Stimulated activated naive B cell treated with anti-CD40 and anti-IgM and Interleukin-4, amounts not matched to agents 10 μg/mL and 1 μg/mL and 100 μg/mL, for 72 hours (primary cell): ENCODE data around the gene KDM4C.
"Not testable (repeated sequence)": the region's sequence is repeated elsewhere in the genome, so short reads cannot be mapped to it uniquely, and the experiment has no call there.

Experiments used
- ATAC-seq, 2 donors: fragments of 150-1000 bp; cut with Tn5 transposase; replicated peaks; 2 replicates each; pipeline ENCODE4 v1.10.0; 2021; ENCODE audit warnings: moderate library complexity in 1 of 2
- DNase-seq: peaks from one replicate; pipeline ENCODE4 v3.0.0; 2021
- H3K27ac Mint-ChIP-seq: one replicate; pipeline ENCODE4 v1.8.0; 2022; ENCODE audit warnings: mild to moderate bottlenecking, mixed read lengths
- H3K27me3 Mint-ChIP-seq, 2 donors: one replicate each; pipeline ENCODE4 v1.8.0; 2022; ENCODE audit warnings: mixed read lengths in 2 of 2
- H3K36me3 Mint-ChIP-seq, 2 donors: one replicate each; pipeline ENCODE4 v1.8.0; 2022; ENCODE audit warnings: mixed read lengths in 2 of 2, mild to moderate bottlenecking in 1 of 2
- H3K4me1 Mint-ChIP-seq, 2 donors: one replicate each; pipeline ENCODE4 v1.8.0; 2022; ENCODE audit warnings: mixed read lengths in 2 of 2, mild to moderate bottlenecking in 1 of 2
- H3K4me3 Mint-ChIP-seq, 2 donors: one replicate each; pipeline ENCODE4 v1.8.0; 2022; ENCODE audit warnings: mild to moderate bottlenecking in 2 of 2, mixed read lengths in 2 of 2, moderate library complexity in 1 of 2
- H3K9me3 Mint-ChIP-seq, 2 donors: one replicate each; pipeline ENCODE4 v1.8.0; 2022; ENCODE audit warnings: mixed read lengths in 2 of 2, mild to moderate bottlenecking in 1 of 2

KDM4C gene

GRCh38 chr9:7177383-7177782 is 419.6 kb downstream of the KDM4C start:
- peaks cover 0 to under 1% of the 10 kb centered on the region in 2 donors for H3K9me3 Mint-ChIP-seq
- peaks cover 38 to 70% of the 10 kb centered on the region in 2 donors for H3K36me3 Mint-ChIP-seq
- DNase-seq (no peak), ATAC-seq (no peak)
- H3K27me3 Mint-ChIP-seq, result no peaks in the 10 kb centered on the region
- H3K27ac Mint-ChIP-seq, result no peak overlapping the region
- peaks cover 10 to 18% of the 10 kb centered on the region in 2 donors for H3K4me1 Mint-ChIP-seq
- H3K4me3 Mint-ChIP-seq, result no peak overlapping the region

- Mint-ChIP-seq H3K36me3 (peaks cover 37 to 71% of the 10 kb centered on the region in 2 donors), H3K27ac (no peak overlapping the region), H3K9me3 (peaks cover 3 to 4% of the 10 kb centered on the region in 2 donors), H3K27me3 (no peaks in the 10 kb centered on the region), H3K4me3 (no peak overlapping the region), H3K4me1 (peaks cover 8 to 18% of the 10 kb centered on the region in 2 donors)
- DNase-seq, result no peak
- ATAC-seq, result peak; percentile 64 to 73
These were observed 421.0 kb downstream of the KDM4C start for GRCh38 chr9:7178729-7179128.

GRCh38 chr9:7180247-7180646 is 422.5 kb downstream of the KDM4C start:
- no peaks in the 10 kb centered on the region for H3K27me3 Mint-ChIP-seq
- no peak overlapping the region for H3K4me3 Mint-ChIP-seq
- peaks cover 34 to 71% of the 10 kb centered on the region in 2 donors for H3K36me3 Mint-ChIP-seq
- no peak overlapping the region for H3K27ac Mint-ChIP-seq
- H3K4me1 Mint-ChIP-seq, result peaks cover 8 to 18% of the 10 kb centered on the region in 2 donors
- H3K9me3 Mint-ChIP-seq, result peaks cover 3 to 4% of the 10 kb centered on the region in 2 donors
- DNase-seq (no peak), ATAC-seq (no peak)

GRCh38 chr9:7183139-7183538 is 425.4 kb downstream of the KDM4C start:
- not testable (repeated sequence) for ATAC-seq, H3K27ac Mint-ChIP-seq, H3K27me3 Mint-ChIP-seq, DNase-seq, H3K4me3 Mint-ChIP-seq
- Mint-ChIP-seq H3K9me3 (peaks cover 14 to 16% of the 10 kb centered on the region in 2 donors), H3K36me3 (peaks cover 49 to 85% of the 10 kb centered on the region in 2 donors), H3K4me1 (peaks cover 5 to 11% of the 10 kb centered on the region in 2 donors)

- ATAC-seq, result no peak
These were observed 427.8 kb downstream of the KDM4C start for GRCh38 chr9:7185612-7186011.

GRCh38 chr9:7186175-7186574 is 428.4 kb downstream of the KDM4C start:
- Mint-ChIP-seq H3K9me3 (peaks cover 18 to 25% of the 10 kb centered on the region in 2 donors), H3K36me3 (peaks cover 40 to 78% of the 10 kb centered on the region in 2 donors), H3K4me1 (no peaks in the 10 kb centered on the region), H3K4me3 (no peak overlapping the region), H3K27ac (no peak overlapping the region), H3K27me3 (no peaks in the 10 kb centered on the region)
- DNase-seq (no peak), ATAC-seq (no peak)

More at GRCh38 chr9:7185612-7186011, 427.8 kb downstream of the KDM4C start:
- H3K4me1 Mint-ChIP-seq, result no peaks in the 10 kb centered on the region
- H3K27me3 Mint-ChIP-seq, result no peaks in the 10 kb centered on the region
- peaks cover 16 to 20% of the 10 kb centered on the region in 2 donors for H3K9me3 Mint-ChIP-seq
- peaks cover 38 to 74% of the 10 kb centered on the region in 2 donors for H3K36me3 Mint-ChIP-seq
- no peak overlapping the region for H3K27ac Mint-ChIP-seq
- H3K4me3 Mint-ChIP-seq, result no peak overlapping the region
- no peak for DNase-seq

GRCh38 chr9:7192266-7192665 is 434.5 kb downstream of the KDM4C start:
- no peak for ATAC-seq
- Mint-ChIP-seq H3K27me3 (no peaks in the 10 kb centered on the region), H3K4me1 (no peaks in the 10 kb centered on the region), H3K9me3 (peaks cover 7 to 9% of the 10 kb centered on the region in 2 donors), H3K36me3 (peaks cover 12 to 30% of the 10 kb centered on the region in 2 donors), H3K4me3 (no peak overlapping the region), H3K27ac (no peak overlapping the region)
- no peak for DNase-seq

- no peak for DNase-seq
- Mint-ChIP-seq H3K4me1 (no peaks in the 10 kb centered on the region), H3K36me3 (peaks cover 7 to 10% of the 10 kb centered on the region in 2 donors), H3K9me3 (peaks cover 2 to 5% of the 10 kb centered on the region in 2 donors), H3K4me3 (no peak overlapping the region), H3K27ac (no peak overlapping the region), H3K27me3 (no peaks in the 10 kb centered on the region)
- ATAC-seq, result no peak
These were observed 437.8 kb downstream of the KDM4C start for GRCh38 chr9:7195526-7195925.

- no peak overlapping the region for H3K4me3 Mint-ChIP-seq
- H3K36me3 Mint-ChIP-seq, result peaks cover 4 to 5% of the 10 kb centered on the region in 2 donors
- H3K27me3 Mint-ChIP-seq, result no peaks in the 10 kb centered on the region
- no peaks in the 10 kb centered on the region for H3K4me1 Mint-ChIP-seq
- ATAC-seq (peak in 1 of 2 donors; percentile 14), DNase-seq (no peak)
- H3K27ac Mint-ChIP-seq, result no peak overlapping the region
- H3K9me3 Mint-ChIP-seq, result no peaks in the 10 kb centered on the region
These were observed 438.7 kb downstream of the KDM4C start for GRCh38 chr9:7196467-7196866.

GRCh38 chr9:7201196-7201595 is 443.4 kb downstream of the KDM4C start:
- H3K27ac Mint-ChIP-seq, result no peak overlapping the region
- peaks cover 0 to 4% of the 10 kb centered on the region in 2 donors for H3K36me3 Mint-ChIP-seq
- H3K4me1 Mint-ChIP-seq, result no peaks in the 10 kb centered on the region
- no peaks in the 10 kb centered on the region for H3K9me3 Mint-ChIP-seq
- H3K4me3 Mint-ChIP-seq, result no peak overlapping the region
- DNase-seq (no peak), ATAC-seq (no peak)
- no peaks in the 10 kb centered on the region for H3K27me3 Mint-ChIP-seq

- no peak for ATAC-seq
- H3K27me3 Mint-ChIP-seq, result no peaks in the 10 kb centered on the region
- H3K27ac Mint-ChIP-seq, result no peak overlapping the region
- no peaks in the 10 kb centered on the region for H3K4me1 Mint-ChIP-seq
- DNase-seq, result no peak
- no peaks in the 10 kb centered on the region for H3K9me3 Mint-ChIP-seq
- H3K36me3 Mint-ChIP-seq, result no peaks in the 10 kb centered on the region
- H3K4me3 Mint-ChIP-seq, result no peak overlapping the region
These were observed 448.0 kb downstream of the KDM4C start for GRCh38 chr9:7205806-7206205.

GRCh38 chr9:7206221-7206758 is 448.5 kb downstream of the KDM4C start:
- H3K4me3 Mint-ChIP-seq, result no peak overlapping the region
- no peak for ATAC-seq
- H3K9me3 Mint-ChIP-seq, result no peaks in the 10 kb centered on the region
- H3K4me1 Mint-ChIP-seq, result no peaks in the 10 kb centered on the region
- DNase-seq, result no peak
- no peaks in the 10 kb centered on the region for H3K27me3 Mint-ChIP-seq
- no peak overlapping the region for H3K27ac Mint-ChIP-seq
- no peaks in the 10 kb centered on the region for H3K36me3 Mint-ChIP-seq

GRCh38 chr9:7209016-7209715 is 451.4 kb downstream of the KDM4C start:
- no peak overlapping the region for H3K27ac Mint-ChIP-seq
- H3K36me3 Mint-ChIP-seq, result no peaks in the 10 kb centered on the region
- H3K9me3 Mint-ChIP-seq, result no peaks in the 10 kb centered on the region
- no peak for ATAC-seq
- H3K4me1 Mint-ChIP-seq, result no peaks in the 10 kb centered on the region
- H3K27me3 Mint-ChIP-seq, result no peaks in the 10 kb centered on the region
- no peak overlapping the region for H3K4me3 Mint-ChIP-seq
- DNase-seq, result no peak

GRCh38 chr9:7209990-7210389 is 452.2 kb downstream of the KDM4C start:
- Mint-ChIP-seq H3K4me3 (no peak overlapping the region), H3K9me3 (no peaks in the 10 kb centered on the region), H3K36me3 (no peaks in the 10 kb centered on the region), H3K4me1 (no peaks in the 10 kb centered on the region), H3K27ac (no peak overlapping the region), H3K27me3 (no peaks in the 10 kb centered on the region)
- DNase-seq, result no peak
- ATAC-seq, result no peak
